ENCODE results near the gene DRD3.

GRCh38 chr3:114154321-114154821 lies 24.5 kb downstream of the DRD3 start:
- TF ChIP-seq CTCF (conservative IDR thresholded peaks at IDR 0.05 in 1 of 2, IDR thresholded peaks at IDR 0.05 in 1 of 2; ENCODE audit: low read depth in 1 of 2, low read length in 2 of 2): no peak
- no peak for TF ChIP-seq EZH2 (IDR thresholded peaks at IDR 0.05; ENCODE audit: low read length, missing control alignments)
